SK-MEL-5 (cell line): ENCODE data around the gene EEF2. TPM values are rescaled to one million over a fixed set of nuclear protein-coding genes. Genes with fewer than 3 reads are reported as not detected.
"Not testable (repeated sequence)": the region's sequence is repeated elsewhere in the genome, so short reads cannot be mapped to it uniquely, and the experiment has no call there.

Experiments
- DNase-seq: peaks from one replicate; pipeline ENCODE4 v3.0.0-alpha.2; 2016; ENCODE audit warnings: low read depth, low spot score
- in situ Hi-C: cut with HindIII; loops from 2 replicates; pipeline ENCODE4 v1.10.0; 2016; ENCODE audit warnings: low sequenced_read_pairs, high pct_unique_total_duplicates, low pct_unique_long_range_greater_than_20kb
- total RNA-seq: library from RNA; depleted of rRNA; stranded (reverse); fragments of >200 nt; shearing (Covaris generic); gene quantifications from 2 replicates; pipeline ENCODE4 v1.2.3, GENCODE V29; 2014

The EEF2 gene
- total RNA-seq, 1 experiment from 2014 or later = 1,742 TPM

- no peak for DNase-seq
- in situ Hi-C loops = loop anchor here (25.0 kb wide), 1 partner anchor 233 kb away; no protein-coding TSS in a partner anchor
These were observed 6.0 kb downstream of the EEF2 start for GRCh38 chr19:3979289-3979673.

GRCh38 chr19:3978145-3978544 lies 7.1 kb downstream of the EEF2 start:
- in situ Hi-C loops = loop anchor here (25.0 kb wide), 1 partner anchor 234 kb away; no protein-coding TSS in a partner anchor
- DNase-seq = no peak

GRCh38 chr19:3977242-3978143 lies 7.8 kb downstream of the EEF2 start:
- in situ Hi-C loops = loop anchor here (25.0 kb wide), 1 partner anchor 235 kb away; no protein-coding TSS in a partner anchor
- DNase-seq = no peak

- in situ Hi-C loops = loop anchor here (25.0 kb wide), 1 partner anchor 236 kb away; no protein-coding TSS in a partner anchor
- DNase-seq = no peak
These were observed 8.6 kb downstream of the EEF2 start for GRCh38 chr19:3976495-3977241.

GRCh38 chr19:3975637-3976087 lies 9.6 kb downstream of the EEF2 start:
- in situ Hi-C loops = loop anchor here (25.0 kb wide), 1 partner anchor 237 kb away; no protein-coding TSS in a partner anchor
- DNase-seq = no peak

- DNase-seq = no peak
- in situ Hi-C loops = loop anchor here (25.0 kb wide), 1 partner anchor 237 kb away; no protein-coding TSS in a partner anchor
These were observed 10.1 kb downstream of the EEF2 start for GRCh38 chr19:3975144-3975543.

- in situ Hi-C loops = no loop called here
- DNase-seq = peak; percentile 97
These were observed 14.3 kb downstream of the EEF2 start, which contains the start of gene DAPK3 for GRCh38 chr19:3970808-3971598. DAPK3 (minus strand) TSS chr19:3971099; CDS start chr19:3969735, 1,364 bp downstream.

GRCh38 chr19:3970313-3970807 lies 14.9 kb downstream of the EEF2 start:
- in situ Hi-C loops = no loop called here
- no peak for DNase-seq

GRCh38 chr19:3969435-3970312 lies 15.6 kb downstream of the EEF2 start:
- in situ Hi-C loops = no loop called here
- peak; percentile 50 for DNase-seq

GRCh38 chr19:3968556-3969434 lies 16.5 kb downstream of the EEF2 start:
- peak; percentile 93 for DNase-seq
- in situ Hi-C loops = no loop called here

GRCh38 chr19:3967983-3968382 lies 17.3 kb downstream of the EEF2 start:
- in situ Hi-C loops, DNase-seq: not testable (repeated sequence)

- no peak for DNase-seq
- in situ Hi-C loops = no loop called here
These were observed 18.9 kb downstream of the EEF2 start for GRCh38 chr19:3966051-3967017.

GRCh38 chr19:3964256-3965194 lies 20.7 kb downstream of the EEF2 start:
- DNase-seq = no peak
- in situ Hi-C loops = no loop called here
